Duodenal mucosa (tissue), 2 donors: Measurements from ENCODE around the gene EPHX1.

Experiments
- H3K27ac ChIP-seq: one replicate; pipeline ENCODE4 v1.7.0; 2013; ENCODE audit warnings: low read depth, low read length
- H3K27me3 ChIP-seq, 2 donors: one replicate each; pipeline ENCODE4 v1.7.0; 2013; ENCODE audit warnings: low read length in 2 of 2, control low read depth in 1 of 2; ENCODE audit not compliant: insufficient read depth in 2 of 2, control insufficient read depth in 1 of 2
- H3K36me3 ChIP-seq, 2 donors: one replicate each; pipeline ENCODE4 v1.7.0; 2013; ENCODE audit warnings: low read length in 2 of 2, control low read depth in 1 of 2; ENCODE audit not compliant: insufficient read depth in 2 of 2, control insufficient read depth in 1 of 2
- H3K4me1 ChIP-seq, 2 donors: one replicate each; pipeline ENCODE4 v1.7.0; 2013; ENCODE audit warnings: low read length in 2 of 2, control low read depth in 1 of 2; ENCODE audit not compliant: insufficient read depth in 2 of 2, control insufficient read depth in 1 of 2
- H3K4me3 ChIP-seq, 2 donors: one replicate each; pipeline ENCODE4 v1.7.0; 2013; ENCODE audit warnings: low read length in 2 of 2, low read depth in 1 of 2
- H3K9ac ChIP-seq, 2 donors: one replicate each; pipeline ENCODE4 v1.7.0; 2013; ENCODE audit warnings: low read length in 2 of 2, low read depth in 1 of 2
- H3K9me3 ChIP-seq, 2 donors: one replicate each; pipeline ENCODE4 v1.7.0; 2013; ENCODE audit warnings: low read length in 2 of 2, control low read depth in 1 of 2; ENCODE audit not compliant: control insufficient read depth in 1 of 2

EPHX1 gene

GRCh38 chr1:225861834-225862580, 52.1 kb downstream of the EPHX1 start:
- Histone ChIP-seq H3K9me3 (no peaks in the 10 kb centered on the region), H3K4me3 (no peak overlapping the region), H3K4me1 (peaks cover 0 to 9% of the 10 kb centered on the region in 2 donors), H3K27me3 (no peaks in the 10 kb centered on the region), H3K9ac (no peak overlapping the region), H3K36me3 (peaks cover 52 to 87% of the 10 kb centered on the region in 2 donors), H3K27ac (no peak overlapping the region)

- Histone ChIP-seq H3K27ac (no peak overlapping the region), H3K27me3 (no peaks in the 10 kb centered on the region), H3K36me3 (peaks cover 57 to 89% of the 10 kb centered on the region in 2 donors), H3K4me3 (no peak overlapping the region), H3K9ac (no peak overlapping the region), H3K4me1 (peaks cover 0 to 9% of the 10 kb centered on the region in 2 donors), H3K9me3 (no peaks in the 10 kb centered on the region)
Measured at GRCh38 chr1:225862581-225862950, 52.6 kb downstream of the EPHX1 start.

GRCh38 chr1:225863167-225863566, 53.2 kb downstream of the EPHX1 start:
- H3K27ac ChIP-seq = no peak overlapping the region
- H3K36me3 ChIP-seq = peaks cover 60 to 91% of the 10 kb centered on the region in 2 donors
- H3K9me3 ChIP-seq = no peaks in the 10 kb centered on the region
- no peak overlapping the region for H3K4me3 ChIP-seq
- H3K4me1 ChIP-seq = peaks cover 0 to 9% of the 10 kb centered on the region in 2 donors
- no peak overlapping the region for H3K9ac ChIP-seq
- no peaks in the 10 kb centered on the region for H3K27me3 ChIP-seq

DNA sequence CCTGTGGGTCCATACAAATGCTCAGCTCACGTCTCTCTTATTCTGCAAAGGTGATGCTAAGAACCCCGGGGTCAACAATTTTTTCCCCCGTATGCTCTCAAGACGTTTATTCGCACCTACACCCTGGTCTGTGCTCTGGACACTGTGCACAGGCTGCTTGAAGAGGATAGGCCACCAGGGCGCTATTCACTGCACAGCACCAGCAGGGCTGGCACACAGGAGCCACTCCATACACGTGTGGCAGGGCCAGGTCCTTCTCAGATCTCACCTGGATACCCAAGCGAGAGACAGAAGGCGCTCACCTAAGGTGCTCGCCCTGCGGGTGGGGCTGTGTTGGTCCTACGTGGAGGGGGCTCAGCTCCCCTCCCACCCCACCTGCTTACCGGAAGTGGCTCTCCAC, 55.6 kb downstream of the EPHX1 start:
- Histone ChIP-seq H3K9me3 (no peaks in the 10 kb centered on the region), H3K4me3 (no peak overlapping the region), H3K27ac (no peak overlapping the region), H3K27me3 (no peaks in the 10 kb centered on the region), H3K9ac (no peak overlapping the region), H3K36me3 (peaks cover 59 to 88% of the 10 kb centered on the region in 2 donors), H3K4me1 (peaks cover 0 to 9% of the 10 kb centered on the region in 2 donors)

DNA sequence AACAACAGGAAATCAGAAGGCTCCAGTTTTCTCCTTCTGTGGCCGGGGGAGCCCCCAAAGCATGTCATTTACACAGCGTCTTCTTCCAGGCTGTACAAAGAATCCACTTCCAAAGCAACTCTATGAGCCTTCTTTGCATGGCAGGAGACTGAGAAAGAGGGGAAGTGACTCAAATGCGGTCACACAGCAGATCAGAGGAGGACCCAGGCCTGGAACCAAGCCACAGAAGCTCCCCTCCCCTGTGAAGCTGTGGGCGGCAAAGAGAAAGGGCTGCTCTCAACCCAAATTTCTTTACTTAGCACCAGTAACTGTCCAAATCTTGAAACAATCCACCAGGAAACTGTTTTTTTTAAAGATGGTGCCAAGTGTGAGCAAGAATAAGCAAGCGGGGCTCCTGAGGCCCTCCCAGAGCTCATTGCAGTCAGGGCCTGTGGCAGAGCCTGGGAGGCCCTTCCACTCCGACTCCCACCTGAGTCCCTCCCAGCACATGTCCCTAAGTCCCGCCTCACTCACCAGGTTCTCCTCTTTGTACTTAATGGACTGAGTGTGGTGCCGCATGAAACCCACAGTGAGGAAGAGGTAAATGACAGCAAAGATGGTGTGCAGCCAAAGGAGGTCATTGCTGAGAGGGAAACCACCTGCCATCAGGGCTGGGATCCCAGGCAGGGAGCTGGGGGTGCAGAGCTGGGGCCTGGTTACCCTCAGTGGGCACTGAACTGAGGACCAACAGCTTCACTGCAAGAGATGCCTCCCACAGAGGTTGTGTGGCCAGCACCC, 56.3 kb downstream of the EPHX1 start:
- no peaks in the 10 kb centered on the region for H3K9me3 ChIP-seq
- H3K27ac ChIP-seq = no peak overlapping the region
- no peak overlapping the region for H3K9ac ChIP-seq
- peaks cover 58 to 88% of the 10 kb centered on the region in 2 donors for H3K36me3 ChIP-seq
- peaks cover 0 to 9% of the 10 kb centered on the region in 2 donors for H3K4me1 ChIP-seq
- H3K4me3 ChIP-seq = no peak overlapping the region
- H3K27me3 ChIP-seq = no peaks in the 10 kb centered on the region

GRCh38 chr1:225866981-225867380, 57.1 kb downstream of the EPHX1 start:
- H3K27me3 ChIP-seq = no peaks in the 10 kb centered on the region
- H3K4me3 ChIP-seq = no peak overlapping the region
- peaks cover 0 to 9% of the 10 kb centered on the region in 2 donors for H3K4me1 ChIP-seq
- H3K9ac ChIP-seq = no peak overlapping the region
- peaks cover 57 to 87% of the 10 kb centered on the region in 2 donors for H3K36me3 ChIP-seq
- H3K27ac ChIP-seq = no peak overlapping the region
- no peaks in the 10 kb centered on the region for H3K9me3 ChIP-seq

DNA sequence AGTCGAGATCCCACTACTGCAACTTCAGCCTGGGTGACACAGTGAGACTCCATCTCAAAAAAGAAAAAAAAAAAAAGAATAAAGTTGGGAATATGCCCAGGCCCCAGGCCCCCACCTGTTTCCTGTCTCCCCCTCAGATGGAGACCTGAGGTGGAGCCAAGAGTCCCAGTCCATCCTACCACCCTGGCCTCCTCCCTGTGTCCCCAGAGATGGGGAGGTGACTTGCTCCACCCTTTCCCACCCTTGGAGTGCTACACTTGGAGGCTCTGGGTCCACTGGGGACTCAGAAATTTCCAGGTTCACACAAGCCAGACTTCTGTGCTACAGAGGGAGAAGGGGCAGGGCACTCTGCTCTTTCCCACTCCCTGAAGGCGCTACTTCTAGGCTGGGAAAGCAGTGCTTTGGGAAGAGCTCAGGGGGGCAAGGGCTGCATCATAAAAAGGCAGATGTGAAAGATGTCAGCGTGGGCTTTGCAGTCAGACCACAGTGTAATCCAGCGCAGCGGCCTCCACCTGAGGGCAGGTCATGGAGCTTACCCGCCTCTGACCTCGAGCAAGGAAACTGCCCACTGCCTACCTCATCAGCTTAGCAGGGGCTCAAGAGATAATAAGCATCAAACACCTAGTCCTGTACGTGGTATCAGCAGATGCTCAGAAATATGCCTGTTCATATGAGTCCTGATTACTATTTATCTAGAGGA, 58.9 kb downstream of the EPHX1 start:
- Histone ChIP-seq H3K27ac (no peak overlapping the region), H3K4me3 (no peak overlapping the region), H3K36me3 (peaks cover 53 to 85% of the 10 kb centered on the region in 2 donors), H3K9me3 (no peaks in the 10 kb centered on the region), H3K4me1 (peaks cover 0 to 9% of the 10 kb centered on the region in 2 donors), H3K27me3 (no peaks in the 10 kb centered on the region), H3K9ac (no peak overlapping the region)

DNA sequence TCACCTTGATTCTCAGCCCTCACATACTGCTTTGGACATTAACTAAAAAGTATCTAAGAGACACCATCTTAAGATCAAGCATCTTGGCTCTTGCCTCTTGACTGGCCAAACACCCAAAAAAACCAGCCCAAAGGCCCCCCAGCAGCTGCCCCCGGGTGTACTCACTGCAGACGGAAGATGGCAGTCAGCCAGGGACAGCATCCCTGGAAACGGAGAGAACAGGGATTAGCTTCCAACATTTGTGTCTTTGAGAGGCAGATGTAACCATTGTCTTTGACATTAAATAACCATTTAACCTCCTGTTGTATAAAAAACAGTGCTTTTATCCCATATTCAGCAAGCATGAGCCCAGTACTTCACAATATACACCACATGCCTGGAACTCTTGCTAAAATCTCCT, 61.0 kb downstream of the EPHX1 start:
- no peak overlapping the region for H3K9ac ChIP-seq
- H3K27me3 ChIP-seq = no peaks in the 10 kb centered on the region
- peaks cover 40 to 80% of the 10 kb centered on the region in 2 donors for H3K36me3 ChIP-seq
- H3K27ac ChIP-seq = no peak overlapping the region
- no peak overlapping the region for H3K4me3 ChIP-seq
- peaks cover under 1 to 9% of the 10 kb centered on the region in 2 donors for H3K4me1 ChIP-seq
- no peaks in the 10 kb centered on the region for H3K9me3 ChIP-seq

- Histone ChIP-seq H3K27ac (no peak overlapping the region), H3K9ac (no peak overlapping the region), H3K36me3 (peaks cover 38 to 74% of the 10 kb centered on the region in 2 donors), H3K4me1 (peaks cover 6 to 15% of the 10 kb centered on the region in 2 donors), H3K4me3 (no peak overlapping the region), H3K9me3 (no peaks in the 10 kb centered on the region), H3K27me3 (no peaks in the 10 kb centered on the region)
Measured at GRCh38 chr1:225871359-225872074, 61.6 kb downstream of the EPHX1 start.
